PFSK-1 (cell line): ENCODE data around the gene CHERP.

ENCODE experiments used
- FOXP2 ChIP-seq: optimal IDR thresholded peaks from 2 replicates; pipeline ENCODE3; 2011; ENCODE audit warnings: borderline replicate concordance, control low read depth, inconsistent platforms; ENCODE audit not compliant: insufficient read depth; ENCODE audit errors: extremely low read length, extremely low read depth
- POLR2AphosphoS5 ChIP-seq: IDR thresholded peaks from 2 replicates; pipeline ENCODE4 v1.6.1; 2012; ENCODE audit warnings: low read depth, mild to moderate bottlenecking, control low read depth, low read length, moderate library complexity
- REST ChIP-seq, 2 experiments: IDR thresholded peaks; 2 replicates each; pipeline versions ENCODE4 v1.6.1 to v1.8.0; 2011 to 2012; ENCODE audit warnings: low read depth in 2 of 2, low read length in 2 of 2, control low read depth in 1 of 2, inconsistent platforms in 1 of 2, mild to moderate bottlenecking in 1 of 2, moderate library complexity in 1 of 2; ENCODE audit not compliant: insufficient read depth in 1 of 2
- SIN3A ChIP-seq: IDR thresholded peaks from 2 replicates; pipeline ENCODE4 v1.6.1; 2012; ENCODE audit warnings: mild to moderate bottlenecking, low read length, moderate library complexity, borderline replicate concordance; ENCODE audit not compliant: insufficient read depth
- TAF1 ChIP-seq: IDR thresholded peaks from 2 replicates; pipeline ENCODE4 v1.6.1; 2012; ENCODE audit warnings: low read length, control low read depth, borderline replicate concordance; ENCODE audit not compliant: insufficient read depth

CHERP gene

GRCh38 chr19:16569609-16570320 lies 27.5 kb upstream of the CHERP start:
- TF ChIP-seq SIN3A (no peak), FOXP2 (no peak), REST (IDR thresholded peaks at IDR 0.05; ENCODE audit: insufficient read depth in 1 of 2, low read depth in 2 of 2, low read length in 2 of 2) (no peak), POLR2AphosphoS5 (no peak), TAF1 (no peak)

- TF ChIP-seq POLR2AphosphoS5: no peak
- no peak for TF ChIP-seq FOXP2
- no peak for TF ChIP-seq TAF1
- TF ChIP-seq SIN3A: no peak
- no peak for TF ChIP-seq REST (IDR thresholded peaks at IDR 0.05; ENCODE audit: insufficient read depth in 1 of 2, low read depth in 2 of 2, low read length in 2 of 2)
Observed at GRCh38 chr19:16566702-16567101, 24.5 kb upstream of the CHERP start.

- TF ChIP-seq REST (IDR thresholded peaks at IDR 0.05; ENCODE audit: insufficient read depth in 1 of 2, low read depth in 2 of 2, low read length in 2 of 2): no peak
- no peak for TF ChIP-seq SIN3A
- TF ChIP-seq POLR2AphosphoS5: no peak
- no peak for TF ChIP-seq TAF1
- no peak for TF ChIP-seq FOXP2
Observed at GRCh38 chr19:16566161-16566560, 23.9 kb upstream of the CHERP start.

- no peak for TF ChIP-seq FOXP2
- TF ChIP-seq TAF1: no peak
Observed at GRCh38 chr19:16564842-16565241, 22.6 kb upstream of the CHERP start.

DNA sequence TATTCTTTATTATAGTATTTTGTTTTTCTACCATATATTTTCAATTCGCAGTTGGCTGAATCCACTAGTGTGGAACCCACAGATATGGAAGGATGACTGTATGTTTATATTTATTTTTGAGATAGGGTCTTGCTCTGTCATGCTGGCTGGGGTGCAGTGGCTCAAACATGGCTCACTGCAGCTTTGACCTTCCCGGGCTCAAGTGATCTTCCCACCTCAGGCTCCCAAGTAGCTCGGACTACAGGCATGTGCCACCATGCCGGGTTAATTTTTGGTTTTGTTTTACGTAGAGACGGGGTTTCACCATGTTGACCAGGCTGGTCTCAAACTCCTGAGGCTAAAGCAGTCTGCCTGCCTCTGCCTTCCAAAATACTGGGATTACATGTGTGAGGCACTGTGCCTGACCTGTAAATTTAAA lies 20.4 kb upstream of the CHERP start:
- TF ChIP-seq POLR2AphosphoS5 (no peak), REST (IDR thresholded peaks at IDR 0.05; ENCODE audit: insufficient read depth in 1 of 2, low read depth in 2 of 2, low read length in 2 of 2) (no peak), SIN3A (no peak), FOXP2 (no peak), TAF1 (no peak)
